Activated CD8-positive, alpha-beta memory T cell treated with anti-CD3 and anti-CD28 coated beads, Interleukin-2, amount 10 ng/mL, durations not matched to agents 7 days and 5 days (primary cell): Measurements from ENCODE around the gene WDR38. TPM values are rescaled to one million over a fixed set of nuclear protein-coding genes. Genes with fewer than 3 reads are reported as not detected.

Experiments
- total RNA-seq, 2 experiments: library from RNA; stranded (reverse); gene quantifications; one replicate each; pipeline ENCODE4 v1.2.3, GENCODE V29; 2021

Gene WDR38
- total RNA-seq, 2 experiments from 2014 or later: not detected

Other genes with a start within 250 kb of the WDR38 start
- gene NR6A1, start 82.1 kb upstream of the WDR38 start, total RNA-seq: 1 to 10 TPM in 1 of 2 experiments, under 1 TPM in 1; 0.44 to 1.2 TPM
- not detected for gene OLFML2A, start 76.3 kb upstream of the WDR38 start, total RNA-seq
- 1,000 to 10,000 TPM; 1,421 to 1,557 TPM for gene RPL35, start 8.5 kb downstream of the WDR38 start, total RNA-seq
- gene ARPC5L, start 8.7 kb downstream of the WDR38 start, total RNA-seq: 10 to 100 TPM; 79.1 to 90.6 TPM
- gene GOLGA1, start 87.6 kb downstream of the WDR38 start, total RNA-seq: 10 to 100 TPM; 13.5 to 19.0 TPM